ENCODE data around the gene ATXN7.
A peak's percentile ranks its signal among the peaks of the same experiment; 100 is the strongest.

Gene ATXN7

GRCh38 chr3:63910891-63911290 lies 47.2 kb downstream of the ATXN7 start:
- H3K27ac Mint-ChIP-seq, result no peak overlapping the region

GRCh38 chr3:63911509-63911872 lies 47.8 kb downstream of the ATXN7 start:
- peaks cover 28% of the 10 kb centered on the region for H3K4me1 Mint-ChIP-seq
- no peak overlapping the region for H3K27ac Mint-ChIP-seq
- no peaks in the 10 kb centered on the region for H3K9me3 Mint-ChIP-seq
- peak overlapping the region; percentile 93 for H3K4me3 Mint-ChIP-seq
- no peak for DNase-seq
- no peak for TF ChIP-seq CTCF (IDR thresholded peaks at IDR 0.05)
- peaks cover 20% of the 10 kb centered on the region for H3K36me3 Mint-ChIP-seq (ENCODE audit: low read depth)
- no peaks in the 10 kb centered on the region for H3K27me3 Mint-ChIP-seq (ENCODE audit: low read depth, poor library complexity)

More at GRCh38 chr3:63910891-63911290, 47.2 kb downstream of the ATXN7 start:
- no peaks in the 10 kb centered on the region for H3K27me3 Mint-ChIP-seq (ENCODE audit: low read depth, poor library complexity)
- H3K9me3 Mint-ChIP-seq, result no peaks in the 10 kb centered on the region
- DNase-seq, result no peak
- H3K4me3 Mint-ChIP-seq, result peak overlapping the region; percentile 93
- peaks cover 14% of the 10 kb centered on the region for H3K36me3 Mint-ChIP-seq (ENCODE audit: low read depth)
- H3K4me1 Mint-ChIP-seq, result peaks cover 28% of the 10 kb centered on the region
- no peak for TF ChIP-seq CTCF (IDR thresholded peaks at IDR 0.05)

- Mint-ChIP-seq H3K27me3 (ENCODE audit: low read depth, poor library complexity) (no peaks in the 10 kb centered on the region), H3K4me3 (peak within 1 kb of the TSS; percentile 93), H3K4me1 (peaks cover 28% of the 10 kb centered on the region), H3K27ac (peak within 1 kb of the TSS; percentile 83), H3K36me3 (ENCODE audit: low read depth) (peaks cover 26% of the 10 kb centered on the region), H3K9me3 (no peaks in the 10 kb centered on the region)
- DNase-seq, result peak; percentile 83
- TF ChIP-seq CTCF (IDR thresholded peaks at IDR 0.05), result no peak
These were observed 48.5 kb downstream of the ATXN7 start, which contains the start of gene SCAANT1 for GRCh38 chr3:63911873-63912767. Gene SCAANT1, minus strand, starts transcription at chr3:63912383.

- Mint-ChIP-seq H3K27ac (no peak overlapping the region), H3K27me3 (ENCODE audit: low read depth, poor library complexity) (no peaks in the 10 kb centered on the region), H3K36me3 (ENCODE audit: low read depth) (peaks cover 34% of the 10 kb centered on the region), H3K4me1 (peaks cover 28% of the 10 kb centered on the region), H3K4me3 (peak overlapping the region; percentile 85), H3K9me3 (no peaks in the 10 kb centered on the region)
- DNase-seq, result peak; percentile 20
- TF ChIP-seq CTCF (IDR thresholded peaks at IDR 0.05), result no peak
These were observed 49.3 kb downstream of the ATXN7 start for GRCh38 chr3:63912768-63913588.

- H3K27me3 Mint-ChIP-seq (ENCODE audit: low read depth, poor library complexity), result no peaks in the 10 kb centered on the region
- no peak for DNase-seq
- TF ChIP-seq CTCF (IDR thresholded peaks at IDR 0.05), result no peak
- peaks cover 46% of the 10 kb centered on the region for H3K36me3 Mint-ChIP-seq (ENCODE audit: low read depth)
- H3K4me3 Mint-ChIP-seq, result peak overlapping the region; percentile 85
- no peaks in the 10 kb centered on the region for H3K9me3 Mint-ChIP-seq
- peaks cover 28% of the 10 kb centered on the region for H3K4me1 Mint-ChIP-seq
- H3K27ac Mint-ChIP-seq, result no peak overlapping the region
These were observed 50.6 kb downstream of the ATXN7 start for GRCh38 chr3:63914312-63914711.

All from nephron progenitor cell (in vitro differentiated cells).